Keratinocyte (primary cell): Measurements from ENCODE around the gene PPRC1. TPM values are rescaled to one million over a fixed set of nuclear protein-coding genes. Genes with fewer than 3 reads are reported as not detected.

Source experiments
- DNase-seq: peaks from one replicate; pipeline ENCODE4 v3.0.0-alpha.2; 2011; ENCODE audit warnings: low read depth, missing footprints, low spot score
- FAIRE-seq: peaks from 2 replicates; lab custom pipeline; 2011; peaks lifted over from hg19 to GRCh38; lab: Jason Lieb, UNC
- H2AFZ ChIP-seq: 2 replicates; pipeline ENCODE4 v1.6.0; 2012; ENCODE audit warnings: low read length, control low read depth, inconsistent platforms; ENCODE audit not compliant: control insufficient read depth
- H3K27ac ChIP-seq: 2 replicates; pipeline ENCODE4 v1.5.1; 2011; ENCODE audit warnings: low read length; ENCODE audit not compliant: control insufficient read depth, insufficient read depth
- H3K27me3 ChIP-seq: 3 replicates; pipeline ENCODE4 v1.6.0; 2011; ENCODE audit warnings: low read length; ENCODE audit not compliant: control insufficient read depth, insufficient read depth; ENCODE audit errors: extremely low read depth
- H3K36me3 ChIP-seq, 2 experiments: 2 replicates in 1 of 2; 3 replicates in 1 of 2; pipeline ENCODE4 v1.5.1; 2011; ENCODE audit warnings: low read length in 2 of 2, mild to moderate bottlenecking in 1 of 2; ENCODE audit not compliant: control insufficient read depth in 2 of 2, insufficient read depth in 2 of 2; ENCODE audit errors: extremely low read depth in 1 of 2
- H3K4me1 ChIP-seq: 3 replicates; pipeline ENCODE4 v1.5.1; 2011; ENCODE audit warnings: low read length; ENCODE audit not compliant: control insufficient read depth, insufficient read depth; ENCODE audit errors: extremely low read depth
- H3K4me2 ChIP-seq: 3 replicates; pipeline ENCODE4 v1.6.0; 2011; ENCODE audit warnings: low read depth, low read length; ENCODE audit not compliant: control insufficient read depth, insufficient read depth; ENCODE audit errors: extremely low read depth
- H3K4me3 ChIP-seq, 3 experiments: fragments of 200-600 bp in 1 of 3; sonication (generic) in 1 of 3; 2 replicates in 2 of 3; 3 replicates in 1 of 3; pipeline ENCODE4 v1.5.1; 2011 to 2016; ENCODE audit warnings: low read length in 3 of 3, mild to moderate bottlenecking in 3 of 3, control low read depth in 2 of 3, inconsistent platforms in 1 of 3, low read depth in 1 of 3, mixed read lengths in 1 of 3, mixed run types in 1 of 3, moderate library complexity in 1 of 3; ENCODE audit not compliant: control insufficient read depth in 2 of 3, insufficient read depth in 2 of 3; ENCODE audit errors: extremely low read depth in 1 of 3
- H3K79me2 ChIP-seq: 2 replicates; pipeline ENCODE4 v1.6.0; 2012; ENCODE audit warnings: low read length; ENCODE audit not compliant: control insufficient read depth, insufficient read depth
- H3K9ac ChIP-seq: 3 replicates; pipeline ENCODE4 v1.6.0; 2011; ENCODE audit warnings: low read length; ENCODE audit not compliant: control insufficient read depth, insufficient read depth; ENCODE audit errors: extremely low read depth
- H3K9me1 ChIP-seq: 3 replicates; pipeline ENCODE4 v1.6.0; 2011; ENCODE audit warnings: low read length; ENCODE audit not compliant: control insufficient read depth, insufficient read depth; ENCODE audit errors: extremely low read depth
- H3K9me3 ChIP-seq: 2 replicates; pipeline ENCODE4 v1.5.1; 2012; ENCODE audit warnings: low read depth, low read length; ENCODE audit not compliant: control insufficient read depth
- H4K20me1 ChIP-seq: 3 replicates; pipeline ENCODE4 v1.6.0; 2011; ENCODE audit warnings: low read length; ENCODE audit not compliant: control insufficient read depth, insufficient read depth; ENCODE audit errors: extremely low read depth
- CTCF ChIP-seq, 3 experiments: IDR thresholded peaks in 1 of 3; conservative IDR thresholded peaks in 1 of 3; optimal IDR thresholded peaks in 1 of 3; 2 replicates in 2 of 3; 3 replicates in 1 of 3; pipeline versions ENCODE3 to v1.5.1; 2011; ENCODE audit warnings: low read length in 3 of 3, mild to moderate bottlenecking in 3 of 3, moderate library complexity in 2 of 3, control low read depth in 1 of 3, inconsistent platforms in 1 of 3; ENCODE audit not compliant: insufficient read depth in 2 of 3; ENCODE audit errors: extremely low read depth in 1 of 3
- EZH2 ChIP-seq: IDR thresholded peaks from one replicate; pipeline ENCODE4 v1.6.1; 2012; ENCODE audit warnings: inconsistent platforms, mild to moderate bottlenecking, low read length, moderate library complexity
- dilution Hi-C: fragments of 300-500 bp; cut with MboI; formaldehyde crosslinking; loops from one replicate; pipeline ENCODE4 v1.7.0; 2020; ENCODE audit warnings: low sequenced_read_pairs; ENCODE audit not compliant: extremely low pct_ligation_motif_present
- polyA plus RNA-seq, 5 experiments: library from polyadenylated mRNA; depleted of rRNA in 3 of 5; stranded (reverse) in 3 of 5; stranded (forward) in 1 of 5; unstranded in 1 of 5; fragments of >200 nt; gene quantifications; 1 replicate in 1 of 5; 2 replicates in 3 of 5; 3 replicates in 1 of 5; pipeline versions ENCODE4 v1.2.1 to v1.2.3, GENCODE V29; 2011 to 2012; ENCODE audit warnings: missing spikeins in 2 of 5, low read depth in 1 of 5, low replicate concordance in 1 of 5

The PPRC1 gene
- polyA plus RNA-seq, 1 donor (not counting 4 experiments of a cell fraction or from before 2014, with no cell fraction given) = 17.9 TPM

- Histone ChIP-seq H3K27ac (peak overlapping the region; percentile 87), H3K4me3 (peak overlapping the region; percentile 75 to 86 (median 84)), H3K9me3 (no peaks in the 10 kb centered on the region), H3K36me3 (no peaks in the 10 kb centered on the region), H3K9me1 (no peaks in the 10 kb centered on the region), H2AFZ (no peak overlapping the region), H3K4me2 (peak overlapping the region; percentile 95), H3K27me3 (no peaks in the 10 kb centered on the region), H3K4me1 (peaks cover 55% of the 10 kb centered on the region), H4K20me1 (no peaks in the 10 kb centered on the region), H3K79me2 (peaks cover 52% of the 10 kb centered on the region), H3K9ac (peak overlapping the region; percentile 88)
- no peak for DNase-seq
- FAIRE-seq = no peak
- no peak for TF ChIP-seq EZH2
- no peak for TF ChIP-seq CTCF (optimal IDR thresholded peaks at IDR 0.05 in 1 of 3, IDR thresholded peaks at IDR 0.05 in 1 of 3, conservative IDR thresholded peaks at IDR 0.05 in 1 of 3; ENCODE audit: extremely low read depth in 1 of 3, insufficient read depth in 2 of 3, low read length in 3 of 3)
- dilution Hi-C loops = no loop called here
Measured at GRCh38 chr10:102118867-102119266, 14.0 kb upstream of the PPRC1 start.

GRCh38 chr10:102119417-102120141 lies 13.3 kb upstream of the PPRC1 start:
- H3K4me2 ChIP-seq = peak overlapping the region; percentile 95
- H3K27ac ChIP-seq = peak overlapping the region; percentile 67
- no peak for TF ChIP-seq EZH2
- no peak for TF ChIP-seq CTCF (optimal IDR thresholded peaks at IDR 0.05 in 1 of 3, IDR thresholded peaks at IDR 0.05 in 1 of 3, conservative IDR thresholded peaks at IDR 0.05 in 1 of 3; ENCODE audit: extremely low read depth in 1 of 3, insufficient read depth in 2 of 3, low read length in 3 of 3)
- H2AFZ ChIP-seq = peak overlapping the region; percentile 59
- dilution Hi-C loops = no loop called here
- peaks cover 47% of the 10 kb centered on the region for H3K79me2 ChIP-seq
- H3K27me3 ChIP-seq = no peaks in the 10 kb centered on the region
- no peaks in the 10 kb centered on the region for H3K9me3 ChIP-seq
- H3K9me1 ChIP-seq = no peaks in the 10 kb centered on the region
- no peaks in the 10 kb centered on the region for H3K36me3 ChIP-seq
- H3K9ac ChIP-seq = peak overlapping the region; percentile 88
- DNase-seq = no peak
- H4K20me1 ChIP-seq = no peaks in the 10 kb centered on the region
- H3K4me1 ChIP-seq = peaks cover 55% of the 10 kb centered on the region
- FAIRE-seq = peak; percentile 68
- H3K4me3 ChIP-seq = peak overlapping the region; percentile 75 to 86 (median 84)
